Astrocyte of the cerebellum (primary cell): Measurements from ENCODE around the gene PTGES.
"Not testable (repeated sequence)": the region's sequence is repeated elsewhere in the genome, so short reads cannot be mapped to it uniquely, and the experiment has no call there.

Source experiments
- DNase-seq: peaks from one replicate; pipeline ENCODE4 v3.0.0-alpha.2; 2011; ENCODE audit warnings: low read depth
- H3K4me3 ChIP-seq: 2 replicates; pipeline ENCODE4 v1.5.1; 2011; ENCODE audit warnings: mild to moderate bottlenecking, low read depth, low read length, moderate library complexity
- CTCF ChIP-seq: IDR thresholded peaks from 2 replicates; pipeline ENCODE4 v1.5.1; 2012; ENCODE audit warnings: low read length, low read depth, moderate library complexity, mild to moderate bottlenecking; ENCODE audit errors: missing control alignments
- in situ Hi-C: cut with HindIII; loops from 2 replicates; pipeline ENCODE4 v1.10.0; 2017; ENCODE audit warnings: low sequenced_read_pairs

The PTGES gene

GRCh38 chr9:129752900-129753729 is at the start of gene PTGES:
TSS of gene PTGES (minus strand) at chr9:129753042. CDS start at chr9:129753012, 30 bp downstream.
- H3K4me3 ChIP-seq: peak within 1 kb of the TSS; percentile 39
- TF ChIP-seq CTCF: no peak
- DNase-seq: peak; percentile 39
- in situ Hi-C loops: no loop called here

GRCh38 chr9:129801504-129801903 is 48.7 kb upstream of the PTGES start:
- no peak overlapping the region for H3K4me3 ChIP-seq
- no peak for TF ChIP-seq CTCF
- in situ Hi-C loops: no loop called here
- no peak for DNase-seq

GRCh38 chr9:129798973-129799372 is 46.1 kb upstream of the PTGES start:
- in situ Hi-C loops: no loop called here

GRCh38 chr9:129796029-129796428 is 43.2 kb upstream of the PTGES start:
- in situ Hi-C loops, DNase-seq, H3K4me3 ChIP-seq: not testable (repeated sequence)

More at GRCh38 chr9:129798973-129799372, 46.1 kb upstream of the PTGES start:
- no peak overlapping the region for H3K4me3 ChIP-seq
- DNase-seq: no peak
- no peak for TF ChIP-seq CTCF

GRCh38 chr9:129794549-129794948 is 41.7 kb upstream of the PTGES start:
- no peak for DNase-seq

GRCh38 chr9:129786481-129786880 is 33.6 kb upstream of the PTGES start:
- in situ Hi-C loops: no loop called here
- TF ChIP-seq CTCF: no peak
- no peak for DNase-seq
- H3K4me3 ChIP-seq: no peak overlapping the region

More at GRCh38 chr9:129794549-129794948, 41.7 kb upstream of the PTGES start:
- in situ Hi-C loops: no loop called here
- H3K4me3 ChIP-seq: no peak overlapping the region
- TF ChIP-seq CTCF: no peak

- no peak for DNase-seq
- no peak overlapping the region for H3K4me3 ChIP-seq
- in situ Hi-C loops: no loop called here
- TF ChIP-seq CTCF: no peak
These were observed 33.0 kb upstream of the PTGES start for GRCh38 chr9:129785866-129786265.

GRCh38 chr9:129784970-129785369 is 32.1 kb upstream of the PTGES start:
- H3K4me3 ChIP-seq, DNase-seq, in situ Hi-C loops: not testable (repeated sequence)
